Natural killer cell (primary cell): Measurements from ENCODE around the gene KCNH1. TPM values are rescaled to one million over a fixed set of nuclear protein-coding genes. Genes with fewer than 3 reads are reported as not detected.

ENCODE experiments used
- total RNA-seq, 4 donors: library from RNA; stranded (reverse); fragments of 120-200 nt in 1 of 4; gene quantifications; one replicate each; pipeline versions ENCODE4 v1.2.3 to v1.2.4, GENCODE V29; 2013 to 2022

Gene KCNH1
- total RNA-seq, 3 donors from 2014 or later (not counting 1 experiment from before 2014, with no cell fraction given), result not detected

Other genes starting within 250 kb of the KCNH1 start
- gene RCOR3, start 125.2 kb upstream of the KCNH1 start, total RNA-seq, result 10 to 100 TPM; 70.9 to 99.2 (median 78.6) TPM
- gene TRAF5, start 192.7 kb upstream of the KCNH1 start, total RNA-seq, result 10 to 100 TPM; 52.3 to 74.4 (median 55.6) TPM